A673 (cell line): ENCODE results near the gene PLCD3.

Experiments
- CTCF ChIP-seq: fragments of 300-800, 200-600 bp; sonication (generic); conservative IDR thresholded peaks from 2 replicates; pipeline ENCODE4 v1.5.1; 2017; ENCODE audit warnings: low read depth, mild to moderate bottlenecking, antibody characterized with exemption, low read length, moderate library complexity, mixed read lengths
- EZH2 ChIP-seq: fragments of 200-600 bp; sonication (generic); IDR thresholded peaks from 2 replicates; pipeline ENCODE4 v1.6.1; 2017; ENCODE audit warnings: borderline replicate concordance, low read depth, mild to moderate bottlenecking, mixed read lengths, antibody characterized with exemption, low read length; ENCODE audit not compliant: poor library complexity, severe bottlenecking

- no peak for TF ChIP-seq CTCF
- no peak for TF ChIP-seq EZH2
These were observed 29.0 kb downstream of the PLCD3 start for GRCh38 chr17:45103269-45103795.
